Measurements from ENCODE around the gene IL31.

DNA sequence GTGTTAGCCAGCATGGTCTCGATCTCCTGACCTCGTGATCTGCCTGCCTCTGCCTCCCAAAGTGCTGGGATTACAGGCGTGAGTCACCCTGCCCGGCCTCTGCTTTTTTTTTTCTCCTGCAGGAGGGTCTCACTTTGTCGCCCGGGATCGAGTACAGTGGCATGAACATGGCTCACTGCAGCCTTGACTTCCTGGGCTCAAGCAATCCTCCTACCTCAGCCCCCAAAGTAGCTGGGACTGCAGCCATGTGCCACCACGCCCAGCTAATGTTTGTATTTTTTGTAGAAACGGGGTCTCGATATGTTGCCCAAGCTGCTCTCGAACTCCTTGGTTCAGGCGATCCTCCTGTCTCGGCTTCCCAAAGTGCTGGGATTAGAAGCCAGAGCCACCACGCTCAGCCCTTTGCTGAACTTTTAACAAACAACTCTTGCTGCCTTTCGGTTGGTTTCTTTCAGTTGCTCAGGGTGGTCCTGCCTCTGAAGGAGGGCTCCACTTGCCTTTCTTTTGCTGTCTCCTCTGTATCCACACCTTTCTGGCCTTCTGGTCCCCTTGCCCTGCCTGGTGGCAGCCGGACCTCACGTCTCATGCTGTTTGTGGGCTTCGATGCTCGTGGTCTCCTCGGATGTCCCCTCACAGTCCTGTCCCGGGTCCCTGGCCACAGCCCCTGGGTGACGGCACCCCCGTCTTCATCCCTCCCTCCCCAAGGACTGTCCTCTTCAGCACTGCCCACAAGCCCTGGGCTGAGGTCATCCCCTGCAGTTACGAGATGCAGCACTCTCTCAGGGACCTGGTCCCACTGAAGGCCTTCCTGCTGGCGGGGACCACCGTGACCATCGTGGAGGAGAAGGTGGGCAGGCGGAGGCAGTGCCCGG is 25.7 kb upstream of the IL31 start:
- TF ChIP-seq MYNN (tag by site-specific recombination; IDR thresholded peaks at IDR 0.05; ENCODE audit: borderline replicate concordance) (no peak), ZNF792 (tag by site-specific recombination; IDR thresholded peaks at IDR 0.05) (no peak), ZNF76 (tag by site-specific recombination; IDR thresholded peaks at IDR 0.05; ENCODE audit: borderline replicate concordance, low read depth) (no peak), GLI2 (tag by site-specific recombination; IDR thresholded peaks at IDR 0.05; ENCODE audit: borderline replicate concordance, low read depth) (no peak), SETDB1 (IDR thresholded peaks at IDR 0.05; ENCODE audit: insufficient read length, low read length) (no peak), ZNF416 (tag by site-specific recombination; IDR thresholded peaks at IDR 0.05) (no peak), ZBTB7A (tag by site-specific recombination; IDR thresholded peaks at IDR 0.05; ENCODE audit: low read depth) (no peak), TRIM28 (IDR thresholded peaks at IDR 0.05; ENCODE audit: borderline replicate concordance, low read length) (no peak), ZNF391 (tag by site-specific recombination; IDR thresholded peaks at IDR 0.05; ENCODE audit: borderline replicate concordance, low read depth) (no peak)
- TF ChIP-seq, protein P1, sequence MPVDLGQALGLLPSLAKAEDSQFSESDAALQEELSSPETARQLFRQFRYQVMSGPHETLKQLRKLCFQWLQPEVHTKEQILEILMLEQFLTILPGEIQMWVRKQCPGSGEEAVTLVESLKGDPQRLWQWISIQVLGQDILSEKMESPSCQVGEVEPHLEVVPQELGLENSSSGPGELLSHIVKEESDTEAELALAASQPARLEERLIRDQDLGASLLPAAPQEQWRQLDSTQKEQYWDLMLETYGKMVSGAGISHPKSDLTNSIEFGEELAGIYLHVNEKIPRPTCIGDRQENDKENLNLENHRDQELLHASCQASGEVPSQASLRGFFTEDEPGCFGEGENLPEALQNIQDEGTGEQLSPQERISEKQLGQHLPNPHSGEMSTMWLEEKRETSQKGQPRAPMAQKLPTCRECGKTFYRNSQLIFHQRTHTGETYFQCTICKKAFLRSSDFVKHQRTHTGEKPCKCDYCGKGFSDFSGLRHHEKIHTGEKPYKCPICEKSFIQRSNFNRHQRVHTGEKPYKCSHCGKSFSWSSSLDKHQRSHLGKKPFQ (tag by site-specific recombination; IDR thresholded peaks at IDR 0.05), result no peak
- TF ChIP-seq, protein P2, sequence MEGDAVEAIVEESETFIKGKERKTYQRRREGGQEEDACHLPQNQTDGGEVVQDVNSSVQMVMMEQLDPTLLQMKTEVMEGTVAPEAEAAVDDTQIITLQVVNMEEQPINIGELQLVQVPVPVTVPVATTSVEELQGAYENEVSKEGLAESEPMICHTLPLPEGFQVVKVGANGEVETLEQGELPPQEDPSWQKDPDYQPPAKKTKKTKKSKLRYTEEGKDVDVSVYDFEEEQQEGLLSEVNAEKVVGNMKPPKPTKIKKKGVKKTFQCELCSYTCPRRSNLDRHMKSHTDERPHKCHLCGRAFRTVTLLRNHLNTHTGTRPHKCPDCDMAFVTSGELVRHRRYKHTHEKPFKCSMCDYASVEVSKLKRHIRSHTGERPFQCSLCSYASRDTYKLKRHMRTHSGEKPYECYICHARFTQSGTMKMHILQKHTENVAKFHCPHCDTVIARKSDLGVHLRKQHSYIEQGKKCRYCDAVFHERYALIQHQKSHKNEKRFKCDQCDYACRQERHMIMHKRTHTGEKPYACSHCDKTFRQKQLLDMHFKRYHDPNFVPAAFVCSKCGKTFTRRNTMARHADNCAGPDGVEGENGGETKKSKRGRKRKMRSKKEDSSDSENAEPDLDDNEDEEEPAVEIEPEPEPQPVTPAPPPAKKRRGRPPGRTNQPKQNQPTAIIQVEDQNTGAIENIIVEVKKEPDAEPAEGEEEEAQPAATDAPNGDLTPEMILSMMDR (tag by site-specific recombination; IDR thresholded peaks at IDR 0.05), result no peak
- TF ChIP-seq, protein P3, sequence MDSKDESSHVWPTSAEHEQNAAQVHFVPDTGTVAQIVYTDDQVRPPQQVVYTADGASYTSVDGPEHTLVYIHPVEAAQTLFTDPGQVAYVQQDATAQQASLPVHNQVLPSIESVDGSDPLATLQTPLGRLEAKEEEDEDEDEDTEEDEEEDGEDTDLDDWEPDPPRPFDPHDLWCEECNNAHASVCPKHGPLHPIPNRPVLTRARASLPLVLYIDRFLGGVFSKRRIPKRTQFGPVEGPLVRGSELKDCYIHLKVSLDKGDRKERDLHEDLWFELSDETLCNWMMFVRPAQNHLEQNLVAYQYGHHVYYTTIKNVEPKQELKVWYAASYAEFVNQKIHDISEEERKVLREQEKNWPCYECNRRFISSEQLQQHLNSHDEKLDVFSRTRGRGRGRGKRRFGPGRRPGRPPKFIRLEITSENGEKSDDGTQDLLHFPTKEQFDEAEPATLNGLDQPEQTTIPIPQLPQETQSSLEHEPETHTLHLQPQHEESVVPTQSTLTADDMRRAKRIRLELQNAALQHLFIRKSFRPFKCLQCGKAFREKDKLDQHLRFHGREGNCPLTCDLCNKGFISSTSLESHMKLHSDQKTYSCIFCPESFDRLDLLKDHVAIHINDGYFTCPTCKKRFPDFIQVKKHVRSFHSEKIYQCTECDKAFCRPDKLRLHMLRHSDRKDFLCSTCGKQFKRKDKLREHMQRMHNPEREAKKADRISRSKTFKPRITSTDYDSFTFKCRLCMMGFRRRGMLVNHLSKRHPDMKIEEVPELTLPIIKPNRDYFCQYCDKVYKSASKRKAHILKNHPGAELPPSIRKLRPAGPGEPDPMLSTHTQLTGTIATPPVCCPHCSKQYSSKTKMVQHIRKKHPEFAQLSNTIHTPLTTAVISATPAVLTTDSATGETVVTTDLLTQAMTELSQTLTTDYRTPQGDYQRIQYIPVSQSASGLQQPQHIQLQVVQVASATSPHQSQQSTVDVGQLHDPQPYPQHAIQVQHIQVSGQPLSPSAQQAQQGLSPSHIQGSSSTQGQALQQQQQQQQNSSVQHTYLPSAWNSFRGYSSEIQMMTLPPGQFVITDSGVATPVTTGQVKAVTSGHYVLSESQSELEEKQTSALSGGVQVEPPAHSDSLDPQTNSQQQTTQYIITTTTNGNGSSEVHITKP (tag by site-specific recombination; IDR thresholded peaks at IDR 0.05), result no peak
